ENCODE data around the gene USP19. TPM values are rescaled to one million over a fixed set of nuclear protein-coding genes. Genes with fewer than 3 reads are reported as not detected.

The USP19 gene
- total and polyA plus RNA-seq, 2 donors (not counting 1 experiment from before 2014, with no cell fraction given), result 73.5 to 87.3 TPM

- ATAC-seq (ENCODE audit: low read depth), result no peak
- POLR2A ChIA-PET, result interaction anchor here (0.6 kb wide), 1 partner anchor 318 kb away, joined by 3 read pairs; no protein-coding TSS in a partner anchor
- no peak for DNase-seq
- Histone ChIP-seq H3K36me3 (replicated peaks in 1 of 2; ENCODE audit: control extremely low read depth in 1 of 2, control insufficient read depth in 1 of 2, extremely low read depth in 1 of 2, insufficient read depth in 2 of 2, low read length in 1 of 2) (no peaks in the 10 kb centered on the region), H3K27ac (ENCODE audit: low read length in 2 of 2) (no peak overlapping the region), H3K79me2 (ENCODE audit: control insufficient read depth, insufficient read depth, low read length) (no peaks in the 10 kb centered on the region), H3K9ac (ENCODE audit: low read length) (no peak overlapping the region), H3K4me1 (ENCODE audit: control insufficient read depth in 2 of 2, insufficient read depth in 2 of 2, low read length in 2 of 2) (peaks cover 4 to 10% of the 10 kb centered on the region in 2 donors), H4K20me1 (ENCODE audit: control insufficient read depth, insufficient read depth, low read length, poor library complexity, severe bottlenecking) (no peaks in the 10 kb centered on the region), H3K27me3 (replicated peaks in 1 of 4; ENCODE audit: control extremely low read depth in 1 of 4, control insufficient read depth in 3 of 4, insufficient read depth in 4 of 4, low read length in 3 of 4) (peaks cover 0 to 31% (median 0%) of the 10 kb centered on the region in 4 experiments), H3K9me3 (ENCODE audit: control extremely low read depth in 1 of 3, control insufficient read depth in 2 of 3, insufficient read depth in 1 of 3, low read length in 2 of 3) (no peaks in the 10 kb centered on the region), H3K4me3 (ENCODE audit: control extremely low read depth in 1 of 5, extremely low read depth in 1 of 5, insufficient read depth in 1 of 5, low read depth in 2 of 5, low read length in 4 of 5) (no peak overlapping the region), H3K4me2 (replicated peaks; ENCODE audit: low read depth, low read length, poor library complexity, severe bottlenecking) (no peak overlapping the region), H2AFZ (ENCODE audit: insufficient read depth, low read depth, low read length, poor library complexity, severe bottlenecking) (no peak overlapping the region)
- no peak for TF ChIP-seq EZH2 (IDR thresholded peaks at IDR 0.05; ENCODE audit: borderline replicate concordance, insufficient read depth, low read depth, low read length, poor library complexity, severe bottlenecking)
- TF ChIP-seq, protein P1, sequence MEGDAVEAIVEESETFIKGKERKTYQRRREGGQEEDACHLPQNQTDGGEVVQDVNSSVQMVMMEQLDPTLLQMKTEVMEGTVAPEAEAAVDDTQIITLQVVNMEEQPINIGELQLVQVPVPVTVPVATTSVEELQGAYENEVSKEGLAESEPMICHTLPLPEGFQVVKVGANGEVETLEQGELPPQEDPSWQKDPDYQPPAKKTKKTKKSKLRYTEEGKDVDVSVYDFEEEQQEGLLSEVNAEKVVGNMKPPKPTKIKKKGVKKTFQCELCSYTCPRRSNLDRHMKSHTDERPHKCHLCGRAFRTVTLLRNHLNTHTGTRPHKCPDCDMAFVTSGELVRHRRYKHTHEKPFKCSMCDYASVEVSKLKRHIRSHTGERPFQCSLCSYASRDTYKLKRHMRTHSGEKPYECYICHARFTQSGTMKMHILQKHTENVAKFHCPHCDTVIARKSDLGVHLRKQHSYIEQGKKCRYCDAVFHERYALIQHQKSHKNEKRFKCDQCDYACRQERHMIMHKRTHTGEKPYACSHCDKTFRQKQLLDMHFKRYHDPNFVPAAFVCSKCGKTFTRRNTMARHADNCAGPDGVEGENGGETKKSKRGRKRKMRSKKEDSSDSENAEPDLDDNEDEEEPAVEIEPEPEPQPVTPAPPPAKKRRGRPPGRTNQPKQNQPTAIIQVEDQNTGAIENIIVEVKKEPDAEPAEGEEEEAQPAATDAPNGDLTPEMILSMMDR (IDR thresholded peaks at IDR 0.05), result no peak
- Mint-ChIP-seq H3K9me3 (ENCODE audit: insufficient read depth) (no peaks in the 10 kb centered on the region), H3K27me3 (peaks cover 21% of the 10 kb centered on the region), H3K4me1 (peaks cover 2% of the 10 kb centered on the region), H3K4me3 (no peak overlapping the region), H3K27ac (no peak overlapping the region)
- CTCF ChIA-PET, result no interaction called here
- WGBS (ENCODE audit: insufficient coverage), result 100% methylated on average over 5 of the region's 6 CpGs
- intact Hi-C loops (cut with micrococcal nuclease), result no loop called here
Observed at GRCh38 chr3:49131576-49131975, 11.0 kb upstream of the USP19 start.

DNA sequence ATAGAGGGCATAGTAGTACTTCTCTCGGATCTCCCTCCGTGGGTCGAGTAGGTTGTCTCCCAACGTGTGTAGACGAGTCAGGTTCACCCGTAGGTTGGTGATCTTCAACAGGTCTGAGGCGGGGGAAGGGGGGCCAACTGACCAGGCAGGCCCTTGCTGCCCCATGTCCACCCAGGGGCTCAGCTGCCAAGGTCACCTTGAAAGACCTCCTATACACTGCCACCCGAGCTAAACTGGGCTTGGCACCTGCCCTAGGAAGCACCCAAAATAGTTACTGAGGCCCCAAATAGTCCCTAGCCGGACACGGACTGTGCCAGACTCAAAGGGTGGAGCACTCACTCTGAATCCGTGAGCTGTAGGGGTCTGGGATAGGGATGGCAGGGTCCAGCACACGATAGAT is 10.4 kb upstream of the USP19 start:
- H3K79me2 ChIP-seq (ENCODE audit: control insufficient read depth, insufficient read depth, low read length), result no peaks in the 10 kb centered on the region
- H3K9me3 Mint-ChIP-seq (ENCODE audit: insufficient read depth), result no peaks in the 10 kb centered on the region
- ATAC-seq (ENCODE audit: low read depth) (no peak), DNase-seq (no peak)
- intact Hi-C loops (cut with micrococcal nuclease), result no loop called here
- WGBS (ENCODE audit: insufficient coverage), result 89% methylated on average over 12 of the region's 12 CpGs
- no peak overlapping the region for H3K27ac Mint-ChIP-seq
- H3K4me2 ChIP-seq (replicated peaks; ENCODE audit: low read depth, low read length, poor library complexity, severe bottlenecking), result no peak overlapping the region
- no peaks in the 10 kb centered on the region for H4K20me1 ChIP-seq (ENCODE audit: control insufficient read depth, insufficient read depth, low read length, poor library complexity, severe bottlenecking)
- H3K4me1 Mint-ChIP-seq, result peaks cover 2% of the 10 kb centered on the region
- H3K9me3 ChIP-seq (ENCODE audit: control extremely low read depth in 1 of 3, control insufficient read depth in 2 of 3, insufficient read depth in 1 of 3, low read length in 2 of 3), result no peaks in the 10 kb centered on the region
- H3K36me3 ChIP-seq (replicated peaks in 1 of 2; ENCODE audit: control extremely low read depth in 1 of 2, control insufficient read depth in 1 of 2, extremely low read depth in 1 of 2, insufficient read depth in 2 of 2, low read length in 1 of 2), result no peaks in the 10 kb centered on the region
- ChIA-PET CTCF (no interaction called here), POLR2A (no interaction called here)
- peaks cover 4 to 10% of the 10 kb centered on the region in 2 donors for H3K4me1 ChIP-seq (ENCODE audit: control insufficient read depth in 2 of 2, insufficient read depth in 2 of 2, low read length in 2 of 2)
- peaks cover 0 to 29% (median 0%) of the 10 kb centered on the region in 4 experiments for H3K27me3 ChIP-seq (replicated peaks in 1 of 4; ENCODE audit: control extremely low read depth in 1 of 4, control insufficient read depth in 3 of 4, insufficient read depth in 4 of 4, low read length in 3 of 4)
- TF ChIP-seq, protein P1 (IDR thresholded peaks at IDR 0.05), result no peak
- TF ChIP-seq EZH2 (IDR thresholded peaks at IDR 0.05; ENCODE audit: borderline replicate concordance, insufficient read depth, low read depth, low read length, poor library complexity, severe bottlenecking), result no peak
- no peak overlapping the region for H2AFZ ChIP-seq (ENCODE audit: insufficient read depth, low read depth, low read length, poor library complexity, severe bottlenecking)
- no peak overlapping the region for H3K27ac ChIP-seq (ENCODE audit: low read length in 2 of 2)
- no peak overlapping the region for H3K9ac ChIP-seq (ENCODE audit: low read length)
- H3K4me3 ChIP-seq (ENCODE audit: control extremely low read depth in 1 of 5, extremely low read depth in 1 of 5, insufficient read depth in 1 of 5, low read depth in 2 of 5, low read length in 4 of 5), result no peak overlapping the region
- H3K27me3 Mint-ChIP-seq, result peaks cover 21% of the 10 kb centered on the region
- no peak overlapping the region for H3K4me3 Mint-ChIP-seq
